GM23248 (cell line): ENCODE results near the gene PPP2R2D.

Source experiments
- EZH2 ChIP-seq: fragments of 200-600 bp; sonication (generic); IDR thresholded peaks from 2 replicates; pipeline ENCODE4 v1.6.1; 2018; ENCODE audit warnings: antibody characterized with exemption, mild to moderate bottlenecking; ENCODE audit not compliant: insufficient read depth, poor library complexity, severe bottlenecking
- EZH2phosphoT487 ChIP-seq: fragments of 200-600 bp; sonication (generic); IDR thresholded peaks from 2 replicates; pipeline ENCODE4 v1.6.1; 2018; ENCODE audit warnings: antibody characterized with exemption, moderate library complexity, mild to moderate bottlenecking, low read depth; ENCODE audit not compliant: insufficient read depth

DNA sequence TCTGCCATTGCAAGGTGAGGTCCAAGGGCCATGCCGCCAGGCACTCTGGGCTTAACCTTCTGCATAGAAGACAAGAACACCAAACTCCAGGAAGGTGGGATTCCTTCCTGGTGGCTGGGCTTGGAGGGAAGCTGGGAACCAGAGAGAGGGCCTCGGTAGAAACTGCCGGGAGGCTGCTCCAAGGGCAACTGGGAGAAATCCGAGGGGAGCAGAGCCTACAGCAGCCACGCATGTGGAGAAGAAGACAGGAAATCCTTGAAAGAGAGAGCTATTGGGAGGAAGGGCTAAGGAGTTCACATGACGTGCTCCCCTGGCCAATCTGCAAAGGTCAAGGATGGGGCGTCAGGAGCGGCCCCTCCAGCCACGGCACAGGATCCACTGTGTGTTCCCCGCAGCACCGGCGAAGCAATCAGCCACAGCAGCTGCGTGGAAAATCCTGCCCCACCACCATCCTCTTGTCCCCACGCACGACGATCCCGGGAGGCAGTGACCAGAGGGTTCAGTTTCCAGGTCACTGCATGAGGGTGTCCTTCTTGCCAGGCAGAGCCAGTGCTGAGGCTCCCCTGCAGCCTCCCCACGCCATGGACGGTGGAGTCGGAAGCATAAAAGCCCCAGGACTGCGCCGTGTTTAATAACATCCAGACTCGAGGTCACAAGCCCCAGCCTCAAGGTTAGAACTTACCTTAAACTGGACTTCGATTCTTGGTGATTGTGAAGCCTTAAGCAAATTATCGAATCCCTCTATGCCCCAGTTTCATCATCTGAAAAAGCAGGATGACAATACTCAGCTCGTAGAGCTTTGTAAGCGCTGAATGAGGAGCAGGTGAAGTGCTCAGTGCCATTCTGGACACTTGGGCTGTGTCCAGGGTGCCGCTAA, 8.6 kb upstream of the PPP2R2D start:
- TF ChIP-seq EZH2phosphoT487, result no peak
- TF ChIP-seq EZH2, result no peak
